Forelimb muscle (tissue), 1 donor: Measurements from ENCODE around the gene CFHR5. TPM values are rescaled to one million over a fixed set of nuclear protein-coding genes. Genes with fewer than 3 reads are reported as not detected.
"Not testable (repeated sequence)": the region's sequence is repeated elsewhere in the genome, so short reads cannot be mapped to it uniquely, and the experiment has no call there.

Experiments
- DNase-seq: peaks from one replicate; pipeline ENCODE4 v3.0.0-alpha.2; 2013; ENCODE audit warnings: low read depth
- polyA plus RNA-seq: library from polyadenylated mRNA; unstranded; fragments of 120-200 nt; gene quantifications from one replicate; pipeline ENCODE4 v1.2.1, GENCODE V29; 2013; ENCODE audit not compliant: insufficient read length

The CFHR5 gene
- polyA plus RNA-seq: not detected

- DNase-seq: no peak
These were observed at the start of gene CFHR5 for GRCh38 chr1:196977278-196977677. TSS of gene CFHR5 (plus strand) at chr1:196977556. CDS start at chr1:196977665, 109 bp downstream.

- DNase-seq: not testable (repeated sequence)
These were observed 44.5 kb upstream of the CFHR5 start for GRCh38 chr1:196932853-196933252.

GRCh38 chr1:196933531-196934189 is 43.7 kb upstream of the CFHR5 start:
- DNase-seq: no peak

GRCh38 chr1:196941474-196941873 is 35.9 kb upstream of the CFHR5 start:
- DNase-seq: not testable (repeated sequence)

- not testable (repeated sequence) for DNase-seq
These were observed 33.8 kb upstream of the CFHR5 start, which contains the start of gene CFHR2 for GRCh38 chr1:196943568-196943967. TSS of gene CFHR2 (plus strand) at chr1:196943738. CDS start at chr1:196943881, 143 bp downstream.

- DNase-seq: no peak
These were observed 25.5 kb upstream of the CFHR5 start for GRCh38 chr1:196951711-196952394.

- no peak for DNase-seq
These were observed 22.6 kb upstream of the CFHR5 start for GRCh38 chr1:196954778-196955177.

- no peak for DNase-seq
These were observed 21.4 kb upstream of the CFHR5 start for GRCh38 chr1:196955926-196956325.

- DNase-seq: no peak
These were observed 16.5 kb upstream of the CFHR5 start for GRCh38 chr1:196960854-196961253.

- no peak for DNase-seq
These were observed 7.2 kb upstream of the CFHR5 start for GRCh38 chr1:196970182-196970581.

GRCh38 chr1:196976278-196976677 is 1.1 kb upstream of the CFHR5 start:
- DNase-seq: no peak

- DNase-seq: no peak
These were observed 3.5 kb downstream of the CFHR5 start for GRCh38 chr1:196980859-196981258.

- DNase-seq: not testable (repeated sequence)
These were observed 4.9 kb downstream of the CFHR5 start for GRCh38 chr1:196982247-196982646.

GRCh38 chr1:196991919-196992651 is 14.7 kb downstream of the CFHR5 start:
- DNase-seq: not testable (repeated sequence)

- DNase-seq: no peak
These were observed 16.6 kb downstream of the CFHR5 start for GRCh38 chr1:196993916-196994315.

GRCh38 chr1:196997423-196997822 is 20.1 kb downstream of the CFHR5 start:
- DNase-seq: no peak

- no peak for DNase-seq
These were observed 24.5 kb downstream of the CFHR5 start for GRCh38 chr1:197001828-197002227.

GRCh38 chr1:197003132-197003531 is 25.8 kb downstream of the CFHR5 start:
- DNase-seq: no peak

- no peak for DNase-seq
These were observed 31.5 kb downstream of the CFHR5 start for GRCh38 chr1:197008861-197009260.

- no peak for DNase-seq
These were observed 34.3 kb downstream of the CFHR5 start for GRCh38 chr1:197011614-197012013.

GRCh38 chr1:197013234-197013633 is 35.9 kb downstream of the CFHR5 start:
- DNase-seq: no peak

GRCh38 chr1:197016751-197017150 is 39.4 kb downstream of the CFHR5 start:
- no peak for DNase-seq
